HepG2 (cell line): ENCODE data around the gene HEPACAM2. TPM values are rescaled to one million over a fixed set of nuclear protein-coding genes. Genes with fewer than 3 reads are reported as not detected.

ENCODE experiments used
- ATAC-seq: fragments of 200-7000 bp; cut with Tn5 transposase; 3 replicates; pipeline ENCODE4 v1.9.1; 2020; ENCODE audit warnings: mild to moderate bottlenecking, moderate library complexity
- BruUV-seq: library from RNA; stranded (reverse); fragments of 400-500 nt; replicated peaks from 2 replicates; lab custom pipeline; 2021; lab: Mats Ljungman, UMichigan
- CTCF ChIA-PET: fragments of 300-600 bp; formaldehyde crosslinking; extraction: SDS; loops from one replicate; lab custom pipeline; 2021; ENCODE audit warnings: low total read pairs, inconsistent platforms, low intra/inter-chr PET ratio; lab: Yijun Ruan, JAX
- POLR2A ChIA-PET: fragments of 350-600 bp; sonication (Branson Sonifier 250); formaldehyde crosslinking; loops from one replicate; lab custom pipeline; 2020; ENCODE audit warnings: antibody characterized with exemption, inconsistent platforms; lab: Yijun Ruan, JAX
- DNase-seq: peaks from one replicate; pipeline ENCODE4 v3.0.0-alpha.2; 2015; ENCODE audit warnings: low spot score
- FAIRE-seq: peaks from 3 replicates; lab custom pipeline; 2011; peaks lifted over from hg19 to GRCh38; lab: Jason Lieb, UNC
- H2AFZ ChIP-seq: one replicate; pipeline ENCODE4 v1.6.1; 2011; ENCODE audit warnings: low read length, inconsistent platforms
- H3K27ac ChIP-seq: fragments of 300-600 bp; 3 replicates; pipeline ENCODE4 v1.8.0; 2011; ENCODE audit warnings: mixed run types, mild to moderate bottlenecking, mixed read lengths, low read length, inconsistent platforms; ENCODE audit not compliant: insufficient read depth; ENCODE audit errors: extremely low read length
- H3K27me3 ChIP-seq, 2 experiments: fragments of 200-600 bp in 1 of 2; 2 replicates in 1 of 2; 3 replicates in 1 of 2; pipeline versions ENCODE4 v1.6.0 to v1.8.0; 2011; ENCODE audit warnings: low read length in 2 of 2, mild to moderate bottlenecking in 2 of 2, moderate library complexity in 2 of 2, inconsistent platforms in 1 of 2; ENCODE audit not compliant: insufficient read depth in 2 of 2, control insufficient read depth in 1 of 2
- H3K36me3 ChIP-seq, 2 experiments: fragments of 200-600 bp in 1 of 2; replicated peaks in 1 of 2; 2 replicates in 1 of 2; 3 replicates in 1 of 2; pipeline versions ENCODE4 v1.5.1 to v1.8.0; 2011; ENCODE audit warnings: low read length in 2 of 2, inconsistent platforms in 1 of 2; ENCODE audit not compliant: insufficient read depth in 2 of 2, control insufficient read depth in 1 of 2
- H3K4me1 ChIP-seq: 2 replicates; pipeline ENCODE4 v1.5.1; 2012; ENCODE audit warnings: low read length, inconsistent platforms; ENCODE audit not compliant: insufficient read depth
- H3K4me2 ChIP-seq: 2 replicates; pipeline ENCODE4 v1.6.0; 2011; ENCODE audit warnings: low read depth, low read length, inconsistent platforms
- H3K4me3 ChIP-seq, 3 experiments: fragments of 200-600 bp in 1 of 3; sonication (generic), shearing (Covaris generic) in 1 of 3; replicated peaks in 1 of 3; 2 replicates each; pipeline ENCODE4 v1.5.1; 2011 to 2016; ENCODE audit warnings: low read length in 3 of 3, inconsistent platforms in 2 of 3, low read depth in 2 of 3, mild to moderate bottlenecking in 2 of 3, control low read depth in 1 of 3, mixed read lengths in 1 of 3; ENCODE audit not compliant: insufficient read depth in 1 of 3
- H3K79me2 ChIP-seq: one replicate; pipeline ENCODE4 v1.6.1; 2011; ENCODE audit warnings: low read length, inconsistent platforms; ENCODE audit not compliant: insufficient read depth
- H3K9ac ChIP-seq: 2 replicates; pipeline ENCODE4 v1.6.0; 2011; ENCODE audit warnings: mild to moderate bottlenecking, low read depth, low read length, inconsistent platforms; ENCODE audit not compliant: insufficient read depth
- H3K9me3 ChIP-seq: 2 replicates; pipeline ENCODE4 v1.5.1; 2012; ENCODE audit warnings: mild to moderate bottlenecking, low read length
- H4K20me1 ChIP-seq: 2 replicates; pipeline ENCODE4 v1.6.0; 2011; ENCODE audit warnings: inconsistent platforms, mild to moderate bottlenecking, low read length, moderate library complexity; ENCODE audit not compliant: insufficient read depth
- HOXA9 ChIP-seq: sonication (generic); formaldehyde crosslinking; IDR thresholded peaks from 2 replicates; pipeline ENCODE4 v1.8.1; 2022; ENCODE audit warnings: missing genetic modification reagents, mild to moderate bottlenecking, moderate library complexity, borderline replicate concordance
- PAX8 ChIP-seq: sonication (generic); formaldehyde crosslinking; IDR thresholded peaks from 2 replicates; pipeline ENCODE4 v1.8.0; 2022; ENCODE audit warnings: mild to moderate bottlenecking, missing genetic modification reagents, borderline replicate concordance
- RFX3 ChIP-seq: IDR thresholded peaks from 2 replicates; pipeline ENCODE4 v1.6.1; 2016; ENCODE audit warnings: missing biosample characterization, missing genetic modification reagents
- SNAPC4 ChIP-seq: sonication (generic); formaldehyde crosslinking; IDR thresholded peaks from 2 replicates; pipeline ENCODE4 v1.4.0; 2020; ENCODE audit warnings: mild to moderate bottlenecking, missing genetic modification reagents
- TIGD3 ChIP-seq: sonication (generic); formaldehyde crosslinking; IDR thresholded peaks from 2 replicates; pipeline ENCODE4 v1.5.1; 2020; ENCODE audit warnings: mild to moderate bottlenecking, missing genetic modification reagents, borderline replicate concordance
- WIZ ChIP-seq: sonication (generic); formaldehyde crosslinking; IDR thresholded peaks from 2 replicates; pipeline ENCODE4 v1.5.1; 2020; ENCODE audit warnings: mild to moderate bottlenecking, missing genetic modification reagents
- ZNF17 ChIP-seq: sonication (generic); formaldehyde crosslinking; IDR thresholded peaks from 2 replicates; pipeline ENCODE4 v1.5.0; 2020; ENCODE audit warnings: mild to moderate bottlenecking, missing genetic modification reagents
- ZNF292 ChIP-seq: sonication (generic); formaldehyde crosslinking; IDR thresholded peaks from 2 replicates; pipeline ENCODE4 v1.8.1; 2022; ENCODE audit warnings: mild to moderate bottlenecking, low read depth, missing genetic modification reagents, borderline replicate concordance
- ZNF501 ChIP-seq: sonication (generic); formaldehyde crosslinking; IDR thresholded peaks from 2 replicates; pipeline ENCODE4 v1.5.1; 2020; ENCODE audit warnings: mild to moderate bottlenecking, moderate library complexity, missing genetic modification reagents
- ZNF841 ChIP-seq: sonication (generic); formaldehyde crosslinking; IDR thresholded peaks from 2 replicates; pipeline ENCODE4 v1.8.1; 2023; ENCODE audit warnings: missing genetic modification reagents, borderline replicate concordance
- ZSCAN29 ChIP-seq: sonication (generic); formaldehyde crosslinking; conservative IDR thresholded peaks from 2 replicates; pipeline ENCODE4 v1.4.0; 2020; ENCODE audit warnings: mild to moderate bottlenecking, missing genetic modification reagents
- WGBS: methylation state at CpG from one replicate; pipeline ENCODE4 v1.1.6; 2017; ENCODE audit warnings: low lambda C conversion rate; 5-methylcytosine and 5-hydroxymethylcytosine counted together
- in situ Hi-C: cut with HindIII; loops from 2 replicates; pipeline ENCODE4 v1.10.0; 2017; ENCODE audit warnings: low pct_unique_long_range_greater_than_20kb; ENCODE audit not compliant: extremely low pct_ligation_motif_present
- intact Hi-C: fragments of 100-400 bp; cut with micrococcal nuclease; formaldehyde crosslinking; loops from one replicate; pipeline ENCODE4 v1.10.0; 2022; ENCODE audit not compliant: unreplicated experiment
- polyA plus RNA-seq, 8 experiments: library from polyadenylated mRNA; depleted of rRNA in 3 of 8; stranded (reverse) in 7 of 8; unstranded in 1 of 8; fragments of >200 nt; fragmentation: Illumina TruSeq in 4 of 8; extraction: Trizol in 4 of 8; gene quantifications; 2 replicates each; pipeline versions ENCODE4 v1.2.1 to v1.2.3, GENCODE V29; 2011 to 2016; ENCODE audit warnings: low read depth in 4 of 8, missing spikeins in 1 of 8, mixed read lengths in 1 of 8; ENCODE audit not compliant: insufficient read depth in 1 of 8
- total RNA-seq, 5 experiments: library from RNA; depleted of rRNA; stranded (reverse); fragments of >200 nt; fragmentation: Illumina TruSeq; extraction: Trizol; gene quantifications; 2 replicates each; pipeline ENCODE4 v1.2.3, GENCODE V29; 2016; ENCODE audit warnings: low read depth in 1 of 5

The HEPACAM2 gene
- total and polyA plus RNA-seq, 2 of the 13 experiments (the other 11 are each of a cell fraction or from before 2014, with no cell fraction given), result not detected

- no peak overlapping the region for H3K4me3 ChIP-seq
- WGBS, result 0% methylated on average over 1 of the region's 1 CpG
- intact Hi-C loops, result no loop called here
- H3K9me3 ChIP-seq, result no peaks in the 10 kb centered on the region
- H3K79me2 ChIP-seq, result no peaks in the 10 kb centered on the region
- DNase-seq (no peak), FAIRE-seq (no peak)
- no peak overlapping the region for H3K4me2 ChIP-seq
- no peaks in the 10 kb centered on the region for H3K4me1 ChIP-seq
- POLR2A ChIA-PET, result no interaction called here
- BruUV-seq, result no TSS peak
- no peak overlapping the region for H2AFZ ChIP-seq
- TF ChIP-seq ZNF841 (no peak), ZNF501 (CRISPR knock-in tag) (no peak), TIGD3 (no peak), RFX3 (CRISPR knock-in tag) (no peak), ZNF17 (no peak), PAX8 (CRISPR knock-in tag) (no peak), ZNF292 (CRISPR knock-in tag) (no peak), WIZ (CRISPR knock-in tag) (no peak), SNAPC4 (CRISPR knock-in tag) (no peak), HOXA9 (CRISPR knock-in tag) (no peak), ZSCAN29 (no peak)
- TF ChIP-seq, all 625 proteins: peak for 0
- H4K20me1 ChIP-seq, result no peaks in the 10 kb centered on the region
- H3K36me3 ChIP-seq, result no peaks in the 10 kb centered on the region
- CTCF ChIA-PET, result no interaction called here
- no peak overlapping the region for H3K27ac ChIP-seq
- no peak overlapping the region for H3K9ac ChIP-seq
- no peaks in the 10 kb centered on the region; a peak in 1 of 5 replicates for H3K27me3 ChIP-seq
- ATAC-seq, result no peak
- in situ Hi-C loops, result no loop called here
Measured at GRCh38 chr7:93160410-93160809, 65.9 kb downstream of the HEPACAM2 start.
